Measurements from ENCODE around the gene FCRL6. TPM values are rescaled to one million over a fixed set of nuclear protein-coding genes. Genes with fewer than 3 reads are reported as not detected.

The FCRL6 gene
- total RNA-seq, 6 experiments from 2014 or later, result not detected

DNA sequence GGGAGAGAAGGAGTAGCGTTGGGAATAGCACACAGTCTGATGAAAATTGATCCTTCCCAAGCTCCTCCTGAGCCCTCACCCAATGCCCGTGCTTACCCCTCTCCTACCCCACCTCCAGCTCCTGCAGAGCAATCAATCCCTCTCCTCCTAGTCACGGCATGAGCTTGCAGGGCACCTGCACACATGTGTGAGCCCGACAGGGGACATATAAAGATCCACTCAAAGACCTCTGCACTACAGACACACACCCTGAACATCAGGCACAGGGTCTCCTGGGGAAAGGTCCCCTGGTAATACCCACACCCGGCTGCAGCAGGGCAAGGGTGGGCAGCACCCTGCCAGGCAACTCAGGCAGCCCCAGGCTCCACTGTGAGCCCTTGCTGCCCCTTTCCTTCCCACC, 59.9 kb downstream of the FCRL6 start:
- no peak for DNase-seq

DNA sequence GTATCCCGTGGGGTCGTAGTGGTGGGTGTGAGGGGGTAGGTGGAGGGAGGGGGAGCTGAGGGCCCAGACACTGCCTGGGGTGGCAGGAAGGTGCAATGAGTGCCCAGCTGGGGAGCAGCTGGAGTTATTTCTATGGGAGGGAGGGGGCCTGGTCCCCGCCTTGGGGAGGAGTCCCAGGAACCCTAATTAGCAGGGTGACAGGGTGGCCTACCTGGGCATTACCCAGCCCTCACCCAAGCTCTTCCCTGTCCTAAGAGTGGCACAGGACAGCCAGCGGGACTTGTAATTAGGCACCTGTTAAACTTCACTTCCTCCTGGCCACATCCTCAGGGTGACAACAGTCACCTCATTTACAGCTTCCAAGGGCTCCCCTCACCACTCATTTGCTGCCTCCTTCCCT, 60.4 kb downstream of the FCRL6 start, which contains the start of gene VSIG8:
Gene VSIG8 (minus strand): TSS at position 101 of the 400 bp plus-strand sequence. CDS start 136 bp downstream, outside the sequence.
- no peak within 1 kb of the TSS for H3K27ac Mint-ChIP-seq
- no peak within 1 kb of the TSS for H3K4me3 Mint-ChIP-seq
- no peaks in the 10 kb centered on the region; the same call in 1 of the 2 replicates for H3K36me3 Mint-ChIP-seq (ENCODE audit: low read depth)
- no peak for DNase-seq
- peaks cover 1% of the 10 kb centered on the region for H3K27me3 Mint-ChIP-seq (ENCODE audit: insufficient read depth)
- no peaks in the 10 kb centered on the region for H3K9me3 Mint-ChIP-seq
- H3K4me1 Mint-ChIP-seq (ENCODE audit: low read depth), result peaks cover 32% of the 10 kb centered on the region
- TF ChIP-seq CTCF (IDR thresholded peaks at IDR 0.05), result no peak

More for the DNA sequence above, 59.9 kb downstream of the FCRL6 start:
- no peak for TF ChIP-seq CTCF (IDR thresholded peaks at IDR 0.05)
- Mint-ChIP-seq H3K36me3 (ENCODE audit: low read depth) (no peaks in the 10 kb centered on the region; the same call in 1 of the 2 replicates), H3K4me1 (ENCODE audit: low read depth) (peaks cover 27% of the 10 kb centered on the region), H3K27me3 (ENCODE audit: insufficient read depth) (peaks cover 1% of the 10 kb centered on the region), H3K9me3 (no peaks in the 10 kb centered on the region), H3K4me3 (no peak overlapping the region), H3K27ac (no peak overlapping the region)

DNA sequence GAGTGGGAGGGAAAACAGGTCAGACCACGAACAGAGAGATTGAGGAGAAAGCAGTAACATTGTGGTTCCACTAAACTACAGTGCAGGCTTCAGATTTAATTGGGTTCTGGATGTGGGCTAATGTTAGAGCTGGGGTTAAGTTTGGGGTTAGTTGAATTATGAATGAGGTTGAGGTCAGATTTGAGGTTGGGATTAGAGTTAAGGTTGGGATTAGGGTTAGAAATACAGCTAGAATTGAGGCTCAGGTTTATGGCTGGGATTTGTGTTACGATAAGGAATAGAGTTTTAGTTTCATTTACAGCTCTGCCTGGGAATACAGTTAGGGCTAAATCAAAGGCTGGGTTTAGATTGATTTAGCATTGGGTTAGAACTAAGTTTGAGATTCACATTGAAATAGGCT, 62.1 kb downstream of the FCRL6 start:
- Mint-ChIP-seq H3K9me3 (no peaks in the 10 kb centered on the region), H3K36me3 (ENCODE audit: low read depth) (no peaks in the 10 kb centered on the region; the same call in 1 of the 2 replicates), H3K4me3 (no peak overlapping the region), H3K4me1 (ENCODE audit: low read depth) (peaks cover 49% of the 10 kb centered on the region), H3K27ac (no peak overlapping the region), H3K27me3 (ENCODE audit: insufficient read depth) (peaks cover 1% of the 10 kb centered on the region)
- DNase-seq, result no peak
- no peak for TF ChIP-seq CTCF (IDR thresholded peaks at IDR 0.05)

Other genes with a start within 250 kb of the FCRL6 start
- gene APCS, start 214.5 kb upstream of the FCRL6 start, total RNA-seq (2021; fragmentation: NEBNext Ultra II Directional; extraction: Animal tissue kit (Norgen Biotek cat#: 25700)), result not detected
- not detected for gene CRP, start 87.8 kb upstream of the FCRL6 start, total RNA-seq (2021; fragmentation: NEBNext Ultra II Directional; extraction: Animal tissue kit (Norgen Biotek cat#: 25700))
- gene DUSP23, start 21.4 kb upstream of the FCRL6 start, total RNA-seq (2021; fragmentation: NEBNext Ultra II Directional; extraction: Animal tissue kit (Norgen Biotek cat#: 25700)), result 10 to 100 TPM; 23.3 to 26.3 (median 23.5) TPM
- gene SLAMF8, start 24.5 kb downstream of the FCRL6 start, total RNA-seq (2021; fragmentation: NEBNext Ultra II Directional; extraction: Animal tissue kit (Norgen Biotek cat#: 25700)), result under 1 TPM; 0.09 to 0.99 (median 0.40) TPM
- not detected for gene VSIG8, start 60.3 kb downstream of the FCRL6 start, total RNA-seq (2021; fragmentation: NEBNext Ultra II Directional; extraction: Animal tissue kit (Norgen Biotek cat#: 25700))
- 1 to 10 TPM in 4 of 6 experiments, under 1 TPM in 2; 0.94 to 2.5 (median 1.2) TPM for gene CFAP45, start 97.8 kb downstream of the FCRL6 start, total RNA-seq (2021; fragmentation: NEBNext Ultra II Directional; extraction: Animal tissue kit (Norgen Biotek cat#: 25700))
- 100 to 1,000 TPM; 560 to 914 (median 815) TPM for gene TAGLN2, start 123.1 kb downstream of the FCRL6 start, total RNA-seq (2021; fragmentation: NEBNext Ultra II Directional; extraction: Animal tissue kit (Norgen Biotek cat#: 25700))
- gene IGSF9, start 143.3 kb downstream of the FCRL6 start, total RNA-seq (2021; fragmentation: NEBNext Ultra II Directional; extraction: Animal tissue kit (Norgen Biotek cat#: 25700)), result not detected
- under 1 TPM in 3 of 6 experiments, not detected in 3; 0.41 to 0.51 (median 0.46) TPM for gene SLAMF9, start 151.9 kb downstream of the FCRL6 start, total RNA-seq (2021; fragmentation: NEBNext Ultra II Directional; extraction: Animal tissue kit (Norgen Biotek cat#: 25700))
- gene PIGM, start 229.6 kb downstream of the FCRL6 start, total RNA-seq (2021; fragmentation: NEBNext Ultra II Directional; extraction: Animal tissue kit (Norgen Biotek cat#: 25700)), result 1 to 10 TPM; 6.7 to 8.4 (median 7.7) TPM